ENCODE data around the gene SPRY1. TPM values are rescaled to one million over a fixed set of nuclear protein-coding genes. Genes with fewer than 3 reads are reported as not detected.

Gene SPRY1
- total RNA-seq, 1 donor from 2014 or later, result 134 TPM

GRCh38 chr4:123418351-123418931 is 21.8 kb downstream of the SPRY1 start:
- intact Hi-C loops (cut with DNase I), result no loop called here
- no peak overlapping the region for H3K4me3 ChIP-seq
- ATAC-seq (peak; percentile 82), DNase-seq (no peak)
- no peaks in the 10 kb centered on the region for H3K9me3 ChIP-seq
- TF ChIP-seq, protein P1, sequence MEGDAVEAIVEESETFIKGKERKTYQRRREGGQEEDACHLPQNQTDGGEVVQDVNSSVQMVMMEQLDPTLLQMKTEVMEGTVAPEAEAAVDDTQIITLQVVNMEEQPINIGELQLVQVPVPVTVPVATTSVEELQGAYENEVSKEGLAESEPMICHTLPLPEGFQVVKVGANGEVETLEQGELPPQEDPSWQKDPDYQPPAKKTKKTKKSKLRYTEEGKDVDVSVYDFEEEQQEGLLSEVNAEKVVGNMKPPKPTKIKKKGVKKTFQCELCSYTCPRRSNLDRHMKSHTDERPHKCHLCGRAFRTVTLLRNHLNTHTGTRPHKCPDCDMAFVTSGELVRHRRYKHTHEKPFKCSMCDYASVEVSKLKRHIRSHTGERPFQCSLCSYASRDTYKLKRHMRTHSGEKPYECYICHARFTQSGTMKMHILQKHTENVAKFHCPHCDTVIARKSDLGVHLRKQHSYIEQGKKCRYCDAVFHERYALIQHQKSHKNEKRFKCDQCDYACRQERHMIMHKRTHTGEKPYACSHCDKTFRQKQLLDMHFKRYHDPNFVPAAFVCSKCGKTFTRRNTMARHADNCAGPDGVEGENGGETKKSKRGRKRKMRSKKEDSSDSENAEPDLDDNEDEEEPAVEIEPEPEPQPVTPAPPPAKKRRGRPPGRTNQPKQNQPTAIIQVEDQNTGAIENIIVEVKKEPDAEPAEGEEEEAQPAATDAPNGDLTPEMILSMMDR (IDR thresholded peaks at IDR 0.05), result no peak
- no peaks in the 10 kb centered on the region for H3K27me3 ChIP-seq
- H3K4me1 ChIP-seq, result peaks cover 11% of the 10 kb centered on the region
- H3K36me3 ChIP-seq, result no peaks in the 10 kb centered on the region
- peak overlapping the region; percentile 32 for H3K27ac ChIP-seq

- H3K27ac ChIP-seq, result no peak overlapping the region
- ATAC-seq (no peak), DNase-seq (no peak)
- H3K27me3 ChIP-seq, result no peaks in the 10 kb centered on the region
- H3K9me3 ChIP-seq, result no peaks in the 10 kb centered on the region
- peaks cover 11% of the 10 kb centered on the region for H3K4me1 ChIP-seq
- TF ChIP-seq, protein P1 (IDR thresholded peaks at IDR 0.05), result no peak
- no peak overlapping the region for H3K4me3 ChIP-seq
- intact Hi-C loops (cut with DNase I), result no loop called here
- H3K36me3 ChIP-seq, result no peaks in the 10 kb centered on the region
Measured at GRCh38 chr4:123419885-123420755, 23.5 kb downstream of the SPRY1 start.

DNA sequence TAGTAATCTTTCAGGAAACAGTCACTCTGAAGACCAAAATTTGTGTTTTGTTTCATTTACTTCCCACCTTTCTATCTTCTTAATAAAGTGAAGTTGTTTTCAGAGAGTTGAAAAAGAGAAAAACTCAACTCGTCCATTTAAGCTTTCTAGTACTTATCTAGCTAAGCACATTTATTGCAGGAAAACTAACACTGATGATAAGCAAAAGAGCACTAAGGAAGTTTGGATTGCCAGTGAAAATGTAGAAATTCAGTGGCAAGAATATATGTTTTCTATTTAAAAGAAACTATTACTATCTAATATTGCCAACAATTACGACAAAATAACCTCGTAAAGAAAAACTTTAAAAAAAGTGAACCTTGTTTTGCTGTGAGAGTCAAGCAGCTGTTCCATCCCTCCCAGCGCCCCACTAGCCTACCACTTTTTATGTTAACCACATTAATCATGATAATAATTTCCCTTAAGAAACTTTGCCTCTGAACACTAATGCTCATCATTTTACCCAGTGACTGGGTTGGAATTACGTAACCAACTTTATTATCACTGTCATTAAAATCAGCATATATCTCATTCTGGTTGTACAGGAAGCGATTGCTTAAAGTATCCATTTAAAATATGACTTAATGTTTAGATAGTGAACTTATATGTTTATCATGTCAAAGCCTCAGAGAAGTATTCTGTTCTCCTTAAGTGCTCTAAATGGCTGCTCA is 24.8 kb downstream of the SPRY1 start:
- no peak for ATAC-seq
- H3K4me3 ChIP-seq, result peak overlapping the region; percentile 31
- H3K4me1 ChIP-seq, result peaks cover 8% of the 10 kb centered on the region
- no peaks in the 10 kb centered on the region for H3K9me3 ChIP-seq
- peak overlapping the region; percentile 24 for H3K27ac ChIP-seq
- TF ChIP-seq, protein P1 (IDR thresholded peaks at IDR 0.05), result no peak
- intact Hi-C loops (cut with DNase I), result no loop called here
- no peaks in the 10 kb centered on the region for H3K27me3 ChIP-seq
- no peak for DNase-seq
- no peaks in the 10 kb centered on the region for H3K36me3 ChIP-seq

- peak overlapping the region; percentile 31 for H3K4me3 ChIP-seq
- H3K27me3 ChIP-seq, result no peaks in the 10 kb centered on the region
- H3K4me1 ChIP-seq, result peaks cover 8% of the 10 kb centered on the region
- H3K9me3 ChIP-seq, result no peaks in the 10 kb centered on the region
- TF ChIP-seq, protein P1 (IDR thresholded peaks at IDR 0.05), result no peak
- no peaks in the 10 kb centered on the region for H3K36me3 ChIP-seq
- intact Hi-C loops (cut with DNase I), result no loop called here
- ATAC-seq (no peak), DNase-seq (no peak)
- H3K27ac ChIP-seq, result peak overlapping the region; percentile 24
Measured at GRCh38 chr4:123421937-123422781, 25.6 kb downstream of the SPRY1 start.

DNA sequence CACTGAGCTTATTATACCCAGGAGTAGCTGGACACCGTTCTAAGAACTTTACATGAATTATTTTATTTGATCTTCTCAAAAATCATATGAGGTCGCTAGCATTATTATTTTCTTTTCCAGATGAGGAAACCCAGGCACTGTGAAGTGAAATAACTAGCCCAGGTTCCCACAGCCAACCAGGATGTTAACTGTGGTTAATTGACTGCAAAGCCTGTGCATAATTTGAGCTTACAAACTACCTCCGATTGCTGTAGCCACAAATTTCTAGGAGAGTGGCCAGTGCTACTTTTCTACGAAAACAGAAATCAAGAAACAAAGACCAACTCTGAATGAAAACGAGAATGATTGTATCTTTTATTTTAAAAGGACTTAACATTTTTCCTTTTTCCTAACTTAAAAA is 27.2 kb downstream of the SPRY1 start:
- H3K36me3 ChIP-seq, result no peaks in the 10 kb centered on the region
- H3K27ac ChIP-seq, result no peak overlapping the region
- no peak overlapping the region for H3K4me3 ChIP-seq
- H3K9me3 ChIP-seq, result no peaks in the 10 kb centered on the region
- H3K27me3 ChIP-seq, result no peaks in the 10 kb centered on the region
- DNase-seq (no peak), ATAC-seq (no peak)
- intact Hi-C loops (cut with DNase I), result no loop called here
- no peaks in the 10 kb centered on the region for H3K4me1 ChIP-seq
- TF ChIP-seq, protein P1 (IDR thresholded peaks at IDR 0.05), result no peak
